ENCODE data around the gene TCN1.

Gene TCN1

DNA sequence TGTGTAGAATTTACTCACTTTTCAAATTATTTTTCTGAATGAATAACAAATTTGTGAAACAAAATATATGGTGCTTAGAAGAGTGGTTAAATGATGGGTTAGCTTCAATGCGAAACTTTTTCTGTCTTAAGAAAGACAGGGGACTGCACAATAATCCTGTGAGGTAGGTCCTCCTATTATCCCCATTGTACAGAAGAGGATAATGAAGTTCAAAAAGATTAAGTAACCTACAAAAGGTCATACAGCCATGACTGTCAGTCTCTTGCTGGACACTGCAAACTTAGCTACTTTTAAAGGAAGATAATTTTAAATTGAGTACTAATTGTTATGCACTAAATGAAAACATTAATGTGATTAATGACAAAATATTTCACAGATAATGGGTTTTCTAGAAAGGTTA lies 17.3 kb upstream of the TCN1 start:
- no peaks in the 10 kb centered on the region for H3K27me3 ChIP-seq (ENCODE audit: control insufficient read depth in 5 of 5, insufficient read depth in 4 of 5, low read length in 5 of 5)
- no peaks in the 10 kb centered on the region for H3K4me1 ChIP-seq (ENCODE audit: control insufficient read depth in 5 of 5, insufficient read depth in 5 of 5, low read length in 5 of 5)

DNA sequence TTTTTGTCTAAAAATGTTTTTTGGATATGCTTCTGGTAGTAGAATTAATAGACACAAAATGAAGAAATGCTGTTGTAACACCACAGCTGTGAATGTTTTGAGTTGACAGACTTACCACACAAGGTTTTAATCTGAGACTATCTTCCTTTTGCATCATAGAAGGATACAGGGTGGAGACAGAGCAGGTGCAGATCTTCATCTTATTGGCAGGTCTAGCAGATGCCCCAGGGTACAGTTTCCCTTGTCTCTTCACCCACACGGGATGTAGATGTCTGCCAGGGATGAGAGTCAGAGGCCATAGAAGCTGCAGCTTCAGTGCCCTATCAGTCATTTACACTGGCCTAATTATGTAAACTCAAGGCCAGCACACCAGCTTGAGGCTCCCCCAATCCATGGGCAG lies 13.3 kb upstream of the TCN1 start:
- Histone ChIP-seq H3K4me1 (ENCODE audit: control insufficient read depth in 5 of 5, insufficient read depth in 5 of 5, low read length in 5 of 5) (no peaks in the 10 kb centered on the region), H3K9ac (ENCODE audit: low read length in 5 of 5) (no peak overlapping the region), H3K27me3 (ENCODE audit: control insufficient read depth in 5 of 5, insufficient read depth in 4 of 5, low read length in 5 of 5) (peaks cover 0 to 2% (median 0%) of the 10 kb centered on the region in 5 donors), H3K4me3 (ENCODE audit: low read depth in 1 of 5, low read length in 5 of 5) (no peak overlapping the region), H3K36me3 (ENCODE audit: control insufficient read depth in 5 of 5, insufficient read depth in 5 of 5, low read length in 5 of 5) (no peaks in the 10 kb centered on the region), H3K27ac (ENCODE audit: low read depth, low read length) (no peak overlapping the region), H3K9me3 (ENCODE audit: control insufficient read depth in 5 of 5, low read length in 5 of 5) (no peaks in the 10 kb centered on the region)

More for the DNA sequence above, 17.3 kb upstream of the TCN1 start:
- H3K27ac ChIP-seq (ENCODE audit: low read depth, low read length), result no peak overlapping the region
- no peak overlapping the region for H3K4me3 ChIP-seq (ENCODE audit: low read depth in 1 of 5, low read length in 5 of 5)
- no peak overlapping the region for H3K9ac ChIP-seq (ENCODE audit: low read length in 5 of 5)
- no peaks in the 10 kb centered on the region for H3K36me3 ChIP-seq (ENCODE audit: control insufficient read depth in 5 of 5, insufficient read depth in 5 of 5, low read length in 5 of 5)
- peaks cover 0 to 14% (median 0%) of the 10 kb centered on the region in 5 donors for H3K9me3 ChIP-seq (ENCODE audit: control insufficient read depth in 5 of 5, low read length in 5 of 5)

DNA sequence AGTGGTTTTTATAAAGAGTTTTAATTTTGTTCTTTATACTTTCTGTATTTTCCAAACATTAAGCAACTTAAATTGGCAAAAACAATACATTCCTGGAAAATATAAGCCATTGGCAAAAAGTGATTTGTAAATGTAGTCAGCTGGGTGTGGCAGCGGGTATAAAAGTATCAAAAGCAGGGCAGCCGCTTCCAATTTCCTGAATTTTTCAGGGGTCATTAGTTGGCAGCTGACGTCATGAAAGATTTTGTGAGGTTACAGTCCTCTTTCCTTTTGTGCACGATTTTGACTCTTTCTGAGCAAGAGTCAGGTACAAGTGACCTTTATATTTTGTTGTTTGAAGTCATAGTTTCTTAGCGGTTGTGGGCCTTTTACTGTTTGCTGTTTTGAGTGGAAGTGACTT lies 12.3 kb upstream of the TCN1 start, which contains the start of gene OOSP3:
OOSP3 (plus strand) TSS at position 208 of the 400 bp plus-strand sequence; CDS start at position 235, 27 bp downstream.
- no peaks in the 10 kb centered on the region for H3K4me1 ChIP-seq (ENCODE audit: control insufficient read depth in 5 of 5, insufficient read depth in 5 of 5, low read length in 5 of 5)
- H3K9me3 ChIP-seq (ENCODE audit: control insufficient read depth in 5 of 5, low read length in 5 of 5), result no peaks in the 10 kb centered on the region
- peaks cover 0 to 2% (median 0%) of the 10 kb centered on the region in 5 donors for H3K27me3 ChIP-seq (ENCODE audit: control insufficient read depth in 5 of 5, insufficient read depth in 4 of 5, low read length in 5 of 5)
- H3K4me3 ChIP-seq (ENCODE audit: low read depth in 1 of 5, low read length in 5 of 5), result no peak within 1 kb of the TSS
- no peaks in the 10 kb centered on the region for H3K36me3 ChIP-seq (ENCODE audit: control insufficient read depth in 5 of 5, insufficient read depth in 5 of 5, low read length in 5 of 5)
- H3K9ac ChIP-seq (ENCODE audit: low read length in 5 of 5), result no peak within 1 kb of the TSS
- no peak within 1 kb of the TSS for H3K27ac ChIP-seq (ENCODE audit: low read depth, low read length)

DNA sequence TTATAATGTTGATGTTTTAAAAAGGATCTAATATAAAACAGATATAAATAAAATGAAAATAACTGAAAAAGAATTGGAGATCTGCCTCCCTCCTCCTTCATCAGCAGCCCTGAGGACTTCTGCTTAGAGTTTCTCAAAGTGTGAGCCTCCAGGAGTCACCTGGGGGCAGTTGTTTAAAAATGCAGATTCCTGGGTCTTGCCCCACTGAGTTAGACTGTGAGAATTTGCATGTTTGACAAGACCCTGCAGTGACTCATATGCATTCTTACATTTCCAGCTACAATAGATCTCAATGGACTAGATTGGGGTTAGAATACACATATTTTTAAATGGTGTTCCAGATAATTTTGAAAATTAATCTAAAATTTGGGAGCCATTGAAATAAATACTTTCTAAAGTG lies 11.5 kb upstream of the TCN1 start:
- H3K4me3 ChIP-seq (ENCODE audit: low read depth in 1 of 5, low read length in 5 of 5), result no peak overlapping the region
- H3K9ac ChIP-seq (ENCODE audit: low read length in 5 of 5), result no peak overlapping the region
- H3K27me3 ChIP-seq (ENCODE audit: control insufficient read depth in 5 of 5, insufficient read depth in 4 of 5, low read length in 5 of 5), result peaks cover 0 to 2% (median 0%) of the 10 kb centered on the region in 5 donors
- no peaks in the 10 kb centered on the region for H3K4me1 ChIP-seq (ENCODE audit: control insufficient read depth in 5 of 5, insufficient read depth in 5 of 5, low read length in 5 of 5)
- no peaks in the 10 kb centered on the region for H3K9me3 ChIP-seq (ENCODE audit: control insufficient read depth in 5 of 5, low read length in 5 of 5)
- H3K27ac ChIP-seq (ENCODE audit: low read depth, low read length), result no peak overlapping the region
- H3K36me3 ChIP-seq (ENCODE audit: control insufficient read depth in 5 of 5, insufficient read depth in 5 of 5, low read length in 5 of 5), result no peaks in the 10 kb centered on the region

DNA sequence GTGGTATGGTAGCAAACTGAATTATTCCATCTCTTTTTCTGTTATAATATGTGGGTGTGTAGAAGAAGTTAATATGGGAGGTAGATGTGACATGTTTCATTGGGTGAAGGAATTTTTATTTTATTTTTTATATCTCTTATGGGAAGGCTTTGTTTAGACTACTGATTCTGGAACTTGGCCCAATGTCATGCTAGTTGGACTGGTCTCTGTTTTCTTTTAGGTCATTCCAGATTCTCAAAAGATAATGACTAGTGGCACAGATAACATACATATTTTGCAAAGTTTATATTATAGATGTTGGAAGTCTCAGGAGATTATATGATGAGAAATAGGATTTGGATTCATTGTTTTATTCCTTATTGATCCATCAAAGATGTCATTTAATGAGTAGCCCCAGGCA lies 11.0 kb upstream of the TCN1 start:
- Histone ChIP-seq H3K36me3 (ENCODE audit: control insufficient read depth in 5 of 5, insufficient read depth in 5 of 5, low read length in 5 of 5) (no peaks in the 10 kb centered on the region), H3K9me3 (ENCODE audit: control insufficient read depth in 5 of 5, low read length in 5 of 5) (no peaks in the 10 kb centered on the region), H3K4me1 (ENCODE audit: control insufficient read depth in 5 of 5, insufficient read depth in 5 of 5, low read length in 5 of 5) (no peaks in the 10 kb centered on the region), H3K27ac (ENCODE audit: low read depth, low read length) (no peak overlapping the region), H3K4me3 (ENCODE audit: low read depth in 1 of 5, low read length in 5 of 5) (no peak overlapping the region), H3K9ac (ENCODE audit: low read length in 5 of 5) (no peak overlapping the region), H3K27me3 (ENCODE audit: control insufficient read depth in 5 of 5, insufficient read depth in 4 of 5, low read length in 5 of 5) (peaks cover 0 to 2% (median 0%) of the 10 kb centered on the region in 5 donors)

DNA sequence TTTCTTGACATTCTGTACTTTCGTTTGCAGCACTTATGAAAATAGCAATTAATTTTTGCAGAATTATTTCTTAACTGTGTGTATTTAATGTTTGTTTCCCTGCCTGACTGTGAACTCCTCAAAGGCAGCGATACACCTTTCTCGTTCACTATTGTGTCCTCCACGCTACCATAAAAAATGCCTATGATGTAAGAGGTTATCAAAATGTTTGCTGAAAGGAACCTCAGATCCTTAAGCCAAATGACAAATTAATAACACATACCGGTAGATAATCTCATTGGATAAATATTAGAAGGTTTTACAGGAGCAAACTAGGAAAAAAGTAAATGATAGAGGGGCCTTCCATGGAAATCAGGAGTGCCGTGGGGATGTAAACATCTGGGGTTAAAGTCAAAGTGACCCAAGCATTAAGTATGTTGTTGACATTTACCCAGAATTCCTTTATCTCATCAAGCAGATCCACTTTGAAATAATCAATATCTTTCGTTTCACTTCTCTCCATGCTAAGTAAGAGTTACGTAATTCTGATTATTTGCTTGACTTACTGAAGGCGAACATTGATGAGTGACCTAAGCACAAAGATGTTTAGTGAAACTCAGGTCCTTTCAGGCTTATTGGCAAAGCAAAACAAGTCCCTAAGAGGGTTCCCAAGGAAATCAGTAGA lies 9.7 kb upstream of the TCN1 start:
- Histone ChIP-seq H3K9ac (ENCODE audit: low read length in 5 of 5) (no peak overlapping the region), H3K36me3 (ENCODE audit: control insufficient read depth in 5 of 5, insufficient read depth in 5 of 5, low read length in 5 of 5) (no peaks in the 10 kb centered on the region), H3K4me3 (ENCODE audit: low read depth in 1 of 5, low read length in 5 of 5) (no peak overlapping the region), H3K27ac (ENCODE audit: low read depth, low read length) (no peak overlapping the region), H3K9me3 (ENCODE audit: control insufficient read depth in 5 of 5, low read length in 5 of 5) (peaks cover 0 to 3% (median 0%) of the 10 kb centered on the region in 5 donors), H3K27me3 (ENCODE audit: control insufficient read depth in 5 of 5, insufficient read depth in 4 of 5, low read length in 5 of 5) (peaks cover 0 to 2% (median 0%) of the 10 kb centered on the region in 5 donors), H3K4me1 (ENCODE audit: control insufficient read depth in 5 of 5, insufficient read depth in 5 of 5, low read length in 5 of 5) (no peaks in the 10 kb centered on the region)

DNA sequence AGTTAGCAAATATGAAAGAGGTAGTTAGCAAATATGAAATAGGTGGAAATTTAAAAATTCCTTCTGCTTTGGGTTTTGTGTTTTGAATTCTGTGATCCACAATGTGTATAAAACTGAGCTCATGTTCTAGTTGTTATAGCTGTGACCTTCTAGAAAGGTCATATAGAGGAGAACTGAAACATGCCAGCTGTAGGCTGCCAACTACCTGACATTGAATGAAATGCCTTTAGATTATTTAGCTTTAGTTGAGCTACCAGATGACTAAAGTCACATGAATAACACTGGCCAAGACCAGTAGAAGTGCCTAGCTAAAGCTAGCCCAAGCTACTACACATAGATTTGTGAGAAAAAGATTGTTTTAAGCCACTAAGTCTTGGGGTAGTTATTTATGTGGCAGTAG lies 5.8 kb upstream of the TCN1 start:
- Histone ChIP-seq H3K36me3 (ENCODE audit: control insufficient read depth in 5 of 5, insufficient read depth in 5 of 5, low read length in 5 of 5) (no peaks in the 10 kb centered on the region), H3K9ac (ENCODE audit: low read length in 5 of 5) (no peak overlapping the region), H3K27me3 (ENCODE audit: control insufficient read depth in 5 of 5, insufficient read depth in 4 of 5, low read length in 5 of 5) (peaks cover 0 to 2% (median 0%) of the 10 kb centered on the region in 5 donors), H3K4me3 (ENCODE audit: low read depth in 1 of 5, low read length in 5 of 5) (no peak overlapping the region), H3K27ac (ENCODE audit: low read depth, low read length) (no peak overlapping the region), H3K9me3 (ENCODE audit: control insufficient read depth in 5 of 5, low read length in 5 of 5) (peaks cover 0 to 3% (median 0%) of the 10 kb centered on the region in 5 donors), H3K4me1 (ENCODE audit: control insufficient read depth in 5 of 5, insufficient read depth in 5 of 5, low read length in 5 of 5) (no peaks in the 10 kb centered on the region)

DNA sequence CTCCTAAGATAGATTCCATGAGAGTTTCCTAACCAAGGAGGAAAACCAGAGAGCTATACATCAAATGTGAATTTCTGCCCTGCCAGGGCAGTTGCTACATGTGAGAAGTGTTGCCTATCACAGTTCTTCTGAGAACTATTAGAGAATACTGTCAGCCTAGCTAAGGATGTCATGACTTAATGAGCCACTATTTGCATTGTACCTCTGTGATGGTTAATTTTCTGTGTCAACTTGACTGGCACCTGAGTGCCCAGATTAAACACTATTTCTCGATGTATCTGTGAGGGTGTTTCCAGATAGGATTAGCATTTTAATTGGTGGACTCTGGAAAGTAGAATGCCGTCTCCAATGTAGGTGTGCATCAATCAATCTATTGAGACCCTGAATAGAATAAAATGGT lies 1.7 kb upstream of the TCN1 start:
- H3K4me3 ChIP-seq (ENCODE audit: low read depth in 1 of 5, low read length in 5 of 5), result no peak overlapping the region
- no peaks in the 10 kb centered on the region for H3K4me1 ChIP-seq (ENCODE audit: control insufficient read depth in 5 of 5, insufficient read depth in 5 of 5, low read length in 5 of 5)
- no peak overlapping the region for H3K27ac ChIP-seq (ENCODE audit: low read depth, low read length)
- peaks cover 0 to 3% (median 0%) of the 10 kb centered on the region in 5 donors for H3K9me3 ChIP-seq (ENCODE audit: control insufficient read depth in 5 of 5, low read length in 5 of 5)
- no peak overlapping the region for H3K9ac ChIP-seq (ENCODE audit: low read length in 5 of 5)
- no peaks in the 10 kb centered on the region for H3K27me3 ChIP-seq (ENCODE audit: control insufficient read depth in 5 of 5, insufficient read depth in 4 of 5, low read length in 5 of 5)
- H3K36me3 ChIP-seq (ENCODE audit: control insufficient read depth in 5 of 5, insufficient read depth in 5 of 5, low read length in 5 of 5), result no peaks in the 10 kb centered on the region

DNA sequence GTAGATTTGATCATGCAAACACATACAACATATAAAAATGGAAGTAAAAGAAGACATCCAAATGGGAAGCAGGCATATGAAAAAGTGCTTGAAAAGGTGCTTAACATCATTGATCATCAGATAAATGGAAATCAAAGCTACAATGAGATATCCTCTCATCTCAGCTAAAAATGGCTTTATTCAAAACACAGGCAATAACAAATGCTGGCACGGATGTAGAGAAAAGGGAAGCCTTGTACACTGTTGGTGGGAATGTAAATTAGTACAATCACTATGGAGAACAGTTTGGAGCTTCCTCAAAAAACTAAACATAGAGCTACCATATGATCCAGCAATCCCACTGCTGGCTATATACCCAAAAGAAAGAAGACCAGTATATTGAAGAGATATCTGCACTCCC lies 549 bp upstream of the TCN1 start:
- H3K36me3 ChIP-seq (ENCODE audit: control insufficient read depth in 5 of 5, insufficient read depth in 5 of 5, low read length in 5 of 5), result no peaks in the 10 kb centered on the region
- no peak overlapping the region for H3K9ac ChIP-seq (ENCODE audit: low read length in 5 of 5)
- no peaks in the 10 kb centered on the region for H3K4me1 ChIP-seq (ENCODE audit: control insufficient read depth in 5 of 5, insufficient read depth in 5 of 5, low read length in 5 of 5)
- no peak overlapping the region for H3K4me3 ChIP-seq (ENCODE audit: low read depth in 1 of 5, low read length in 5 of 5)
- H3K27me3 ChIP-seq (ENCODE audit: control insufficient read depth in 5 of 5, insufficient read depth in 4 of 5, low read length in 5 of 5), result no peaks in the 10 kb centered on the region
- H3K27ac ChIP-seq (ENCODE audit: low read depth, low read length), result no peak overlapping the region
- peaks cover 0 to 3% (median 0%) of the 10 kb centered on the region in 5 donors for H3K9me3 ChIP-seq (ENCODE audit: control insufficient read depth in 5 of 5, low read length in 5 of 5)

DNA sequence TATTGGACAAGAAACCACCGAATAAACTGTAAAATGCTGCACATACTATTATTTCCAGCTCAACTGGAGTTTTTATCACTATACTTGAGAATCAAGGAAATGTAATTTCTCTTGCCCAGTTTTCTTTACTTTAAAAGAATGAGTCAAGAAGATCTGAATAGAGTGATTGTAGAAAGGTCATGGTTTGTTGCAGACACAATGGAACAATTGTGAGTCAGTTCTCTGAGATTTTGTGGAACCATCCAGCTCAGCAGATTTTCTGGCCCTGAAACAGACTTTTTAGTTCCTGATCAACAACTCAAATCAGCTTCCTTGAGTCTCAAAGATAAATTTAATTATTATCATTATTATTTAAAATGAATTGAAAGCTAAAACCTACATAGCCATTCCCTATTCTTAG lies 1.3 kb downstream of the TCN1 start:
- Histone ChIP-seq H3K4me1 (ENCODE audit: control insufficient read depth in 5 of 5, insufficient read depth in 5 of 5, low read length in 5 of 5) (no peaks in the 10 kb centered on the region), H3K9ac (ENCODE audit: low read length in 5 of 5) (no peak overlapping the region), H3K9me3 (ENCODE audit: control insufficient read depth in 5 of 5, low read length in 5 of 5) (no peaks in the 10 kb centered on the region), H3K36me3 (ENCODE audit: control insufficient read depth in 5 of 5, insufficient read depth in 5 of 5, low read length in 5 of 5) (no peaks in the 10 kb centered on the region), H3K27ac (ENCODE audit: low read depth, low read length) (no peak overlapping the region), H3K4me3 (ENCODE audit: low read depth in 1 of 5, low read length in 5 of 5) (no peak overlapping the region), H3K27me3 (ENCODE audit: control insufficient read depth in 5 of 5, insufficient read depth in 4 of 5, low read length in 5 of 5) (no peaks in the 10 kb centered on the region)
